ENCODE measurements around the gene UBAC2. TPM values are rescaled to one million over a fixed set of nuclear protein-coding genes. Genes with fewer than 3 reads are reported as not detected.

Gene UBAC2
- total RNA-seq, 1 donor from 2014 or later, result 70.8 TPM

GRCh38 chr13:99366075-99366987 lies 165.7 kb downstream of the UBAC2 start:
- Mint-ChIP-seq H3K27ac (ENCODE audit: unreplicated experiment) (no peak overlapping the region), H3K36me3 (ENCODE audit: low read depth) (peaks cover 16% of the 10 kb centered on the region), H3K9me3 (ENCODE audit: low read depth) (no peaks in the 10 kb centered on the region), H3K4me3 (ENCODE audit: unreplicated experiment) (no peak overlapping the region), H3K4me1 (ENCODE audit: low read depth) (peaks cover 4% of the 10 kb centered on the region), H3K27me3 (ENCODE audit: low read depth) (no peaks in the 10 kb centered on the region)
- no peak for DNase-seq (ENCODE audit: low spot score)
- no peak for TF ChIP-seq CTCF (IDR thresholded peaks at IDR 0.05)

- no peaks in the 10 kb centered on the region for H3K9me3 Mint-ChIP-seq (ENCODE audit: low read depth)
- no peak overlapping the region for H3K4me3 Mint-ChIP-seq (ENCODE audit: unreplicated experiment)
- H3K4me1 Mint-ChIP-seq (ENCODE audit: low read depth), result peaks cover 4% of the 10 kb centered on the region
- peaks cover 19% of the 10 kb centered on the region for H3K36me3 Mint-ChIP-seq (ENCODE audit: low read depth)
- no peak overlapping the region for H3K27ac Mint-ChIP-seq (ENCODE audit: unreplicated experiment)
- no peaks in the 10 kb centered on the region for H3K27me3 Mint-ChIP-seq (ENCODE audit: low read depth)
- DNase-seq (ENCODE audit: low spot score), result no peak
- no peak for TF ChIP-seq CTCF (IDR thresholded peaks at IDR 0.05)
These were observed 166.5 kb downstream of the UBAC2 start for GRCh38 chr13:99367106-99367616.

- no peak for DNase-seq (ENCODE audit: low spot score)
- Mint-ChIP-seq H3K36me3 (ENCODE audit: low read depth) (peaks cover 19% of the 10 kb centered on the region), H3K27ac (ENCODE audit: unreplicated experiment) (no peak overlapping the region), H3K27me3 (ENCODE audit: low read depth) (no peaks in the 10 kb centered on the region), H3K4me3 (ENCODE audit: unreplicated experiment) (no peak overlapping the region), H3K4me1 (ENCODE audit: low read depth) (peaks cover 4% of the 10 kb centered on the region), H3K9me3 (ENCODE audit: low read depth) (no peaks in the 10 kb centered on the region)
- no peak for TF ChIP-seq CTCF (IDR thresholded peaks at IDR 0.05)
These were observed 167.2 kb downstream of the UBAC2 start for GRCh38 chr13:99367663-99368448.

- Mint-ChIP-seq H3K36me3 (ENCODE audit: low read depth) (peaks cover 22% of the 10 kb centered on the region), H3K27me3 (ENCODE audit: low read depth) (no peaks in the 10 kb centered on the region), H3K4me1 (ENCODE audit: low read depth) (peaks cover 4% of the 10 kb centered on the region), H3K27ac (ENCODE audit: unreplicated experiment) (no peak overlapping the region), H3K9me3 (ENCODE audit: low read depth) (no peaks in the 10 kb centered on the region), H3K4me3 (ENCODE audit: unreplicated experiment) (no peak overlapping the region)
- TF ChIP-seq CTCF (IDR thresholded peaks at IDR 0.05), result no peak
- DNase-seq (ENCODE audit: low spot score), result no peak
These were observed 170.0 kb downstream of the UBAC2 start for GRCh38 chr13:99370481-99371275.
